Measurements from ENCODE around the gene INHBC. TPM values are rescaled to one million over a fixed set of nuclear protein-coding genes. Genes with fewer than 3 reads are reported as not detected.

Gene INHBC
- total RNA-seq, 1 experiment from 2014 or later: not detected

GRCh38 chr12:57483466-57483865, 48.9 kb downstream of the INHBC start:
- DNase-seq (ENCODE audit: low read depth, low spot score) (no peak), ATAC-seq (no peak)
- BruUV-seq (replicated peaks): no TSS peak
- H3K27me3 ChIP-seq (ENCODE audit: control insufficient read depth, insufficient read depth, low read length): no peaks in the 10 kb centered on the region
- H3K4me3 ChIP-seq (ENCODE audit: low read depth in 2 of 2, low read length in 2 of 2): no peak overlapping the region
- no peak for TF ChIP-seq SIN3A (IDR thresholded peaks at IDR 0.05; ENCODE audit: borderline replicate concordance, insufficient read depth, low read depth, low read length)
- no peak for TF ChIP-seq TCF7L2 (IDR thresholded peaks at IDR 0.05; ENCODE audit: low read depth, low read length)
- no peak for TF ChIP-seq POLR2AphosphoS5 (IDR thresholded peaks at IDR 0.05; ENCODE audit: low read depth, low read length)
- TF ChIP-seq CTCF (IDR thresholded peaks at IDR 0.05): no peak
- no peak for TF ChIP-seq REST (IDR thresholded peaks at IDR 0.05; ENCODE audit: insufficient read depth in 1 of 2, low read depth in 2 of 2, low read length in 1 of 2)
- no peak overlapping the region for H3K27ac ChIP-seq (ENCODE audit: low read length)
- peaks cover 4% of the 10 kb centered on the region; the same call in 1 of the 2 replicates for H3K36me3 ChIP-seq (ENCODE audit: control insufficient read depth, insufficient read depth, low read length)
- ChIA-PET CTCF (no interaction called here), POLR2A (no interaction called here)
- H3K4me1 ChIP-seq (ENCODE audit: control insufficient read depth, insufficient read depth, low read length): no peaks in the 10 kb centered on the region
- intact Hi-C loops (cut with micrococcal nuclease; ENCODE audit: unreplicated experiment) (no loop called here), in situ Hi-C loops (cut with HindIII; ENCODE audit: low pct_unique_long_range_greater_than_20kb, low sequenced_read_pairs) (no loop called here)
- no peaks in the 10 kb centered on the region for H3K9me3 ChIP-seq (ENCODE audit: control insufficient read depth, insufficient read depth, low read depth, low read length)

GRCh38 chr12:57485695-57486094, 51.1 kb downstream of the INHBC start:
- Histone ChIP-seq H3K9me3 (ENCODE audit: control insufficient read depth, insufficient read depth, low read depth, low read length) (no peaks in the 10 kb centered on the region), H3K4me3 (ENCODE audit: low read depth in 2 of 2, low read length in 2 of 2) (no peak overlapping the region), H3K4me1 (ENCODE audit: control insufficient read depth, insufficient read depth, low read length) (peaks cover 12% of the 10 kb centered on the region; the same call in 1 of the 2 replicates), H3K27ac (ENCODE audit: low read length) (no peak overlapping the region), H3K27me3 (ENCODE audit: control insufficient read depth, insufficient read depth, low read length) (no peaks in the 10 kb centered on the region), H3K36me3 (ENCODE audit: control insufficient read depth, insufficient read depth, low read length) (peaks cover 12% of the 10 kb centered on the region; the same call in 1 of the 2 replicates)
- ATAC-seq (no peak), DNase-seq (ENCODE audit: low read depth, low spot score) (no peak)
- BruUV-seq (replicated peaks): no TSS peak
- CTCF ChIA-PET: interaction anchor here (0.7 kb wide), 1 partner anchor 8 kb away, joined by 4 read pairs; no protein-coding TSS in a partner anchor
- POLR2A ChIA-PET: no interaction called here
- intact Hi-C loops (cut with micrococcal nuclease; ENCODE audit: unreplicated experiment): no loop called here
- no peak for TF ChIP-seq TCF7L2 (IDR thresholded peaks at IDR 0.05; ENCODE audit: low read depth, low read length)
- no peak for TF ChIP-seq POLR2AphosphoS5 (IDR thresholded peaks at IDR 0.05; ENCODE audit: low read depth, low read length)
- TF ChIP-seq CTCF (IDR thresholded peaks at IDR 0.05): no peak
- TF ChIP-seq SIN3A (IDR thresholded peaks at IDR 0.05; ENCODE audit: borderline replicate concordance, insufficient read depth, low read depth, low read length): no peak
- no peak for TF ChIP-seq REST (IDR thresholded peaks at IDR 0.05; ENCODE audit: insufficient read depth in 1 of 2, low read depth in 2 of 2, low read length in 1 of 2)
- in situ Hi-C loops (cut with HindIII; ENCODE audit: low pct_unique_long_range_greater_than_20kb, low sequenced_read_pairs): no loop called here
